ENCODE results near the gene TNP1. TPM values are rescaled to one million over a fixed set of nuclear protein-coding genes. Genes with fewer than 3 reads are reported as not detected.

TNP1 gene
- polyA plus RNA-seq, 1 of the 3 experiments (the other 2 are of a cell fraction): not detected

DNA sequence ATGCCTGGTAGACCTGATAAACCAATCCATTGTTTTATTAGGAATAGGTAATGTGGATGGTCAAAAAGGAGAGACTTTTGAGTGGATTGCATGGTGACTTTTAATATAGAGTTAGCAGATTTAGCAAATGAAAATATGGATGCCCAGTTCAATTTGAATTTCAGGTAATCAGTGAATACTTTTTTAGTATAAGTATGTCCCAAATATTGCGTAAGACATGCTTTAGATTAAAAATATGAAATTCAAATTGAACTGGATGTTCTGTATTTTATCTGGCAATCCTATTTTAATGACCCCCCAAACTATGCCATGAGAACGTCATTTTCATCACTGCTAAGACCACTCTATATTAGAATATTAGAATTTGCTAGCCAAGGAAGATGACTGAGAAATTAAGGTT, 30.3 kb upstream of the TNP1 start:
- no peak overlapping the region for H3K4me2 ChIP-seq
- no peaks in the 10 kb centered on the region for H3K36me3 ChIP-seq (replicated peaks in 1 of 2; ENCODE audit: control insufficient read depth in 1 of 2, insufficient read depth in 2 of 2, low read length in 1 of 2)
- CTCF ChIA-PET: interaction anchor here (0.6 to 1.7 kb wide), 3 partner anchors 11 to 1020 kb away, joined by 3 to 5 read pairs (median 3); no protein-coding TSS in a partner anchor
- no peak for DNase-seq
- no peaks in the 10 kb centered on the region for H3K79me2 ChIP-seq (ENCODE audit: insufficient read depth)
- H3F3A ChIP-seq (replicated peaks; ENCODE audit: insufficient read depth): no peaks in the 10 kb centered on the region
- H3K4me3 ChIP-seq (ENCODE audit: low read depth in 2 of 2, low read length in 1 of 2): no peak overlapping the region
- H3K9me2 ChIP-seq: no peaks in the 10 kb centered on the region
- H3K4me1 ChIP-seq (ENCODE audit: control insufficient read depth in 1 of 2, insufficient read depth in 2 of 2, low read depth in 1 of 2, low read length in 1 of 2): no peaks in the 10 kb centered on the region
- H3K27me3 ChIP-seq (ENCODE audit: insufficient read depth): peaks cover 5% of the 10 kb centered on the region; the same call in 1 of the 2 replicates
- no peak overlapping the region for H3K27ac ChIP-seq (ENCODE audit: low read depth in 2 of 2, low read length in 1 of 2)
- no peak overlapping the region for H2AFZ ChIP-seq (ENCODE audit: low read depth)
- POLR2A ChIA-PET: interaction anchor here (1.2 kb wide), 1 partner anchor 16 kb away, joined by 4 read pairs; no protein-coding TSS in a partner anchor
- H4K20me1 ChIP-seq (ENCODE audit: insufficient read depth): no peaks in the 10 kb centered on the region
- H3K9me3 ChIP-seq: no peaks in the 10 kb centered on the region
- TF ChIP-seq RXRA (IDR thresholded peaks at IDR 0.05; ENCODE audit: borderline replicate concordance, low read depth) (no peak), POLR2AphosphoS5 (IDR thresholded peaks at IDR 0.05; ENCODE audit: low read depth, low read length) (no peak), FOXM1 (IDR thresholded peaks at IDR 0.05; ENCODE audit: low read depth) (no peak), RFX5 (IDR thresholded peaks at IDR 0.05; ENCODE audit: low read length) (no peak), TCF12 (IDR thresholded peaks at IDR 0.05) (no peak), NFIC (IDR thresholded peaks at IDR 0.05; ENCODE audit: borderline replicate concordance) (no peak), RCOR1 (IDR thresholded peaks at IDR 0.05; ENCODE audit: low read length) (no peak), SMC3 (IDR thresholded peaks at IDR 0.05; ENCODE audit: low read depth, low read length) (no peak), GABPA (IDR thresholded peaks at IDR 0.05; ENCODE audit: low read depth) (no peak), SIN3A (IDR thresholded peaks at IDR 0.05; ENCODE audit: borderline replicate concordance, low read depth, low read length) (no peak), TEAD4 (IDR thresholded peaks at IDR 0.05; ENCODE audit: borderline replicate concordance, insufficient read depth) (no peak)
- TF ChIP-seq, protein P1, sequence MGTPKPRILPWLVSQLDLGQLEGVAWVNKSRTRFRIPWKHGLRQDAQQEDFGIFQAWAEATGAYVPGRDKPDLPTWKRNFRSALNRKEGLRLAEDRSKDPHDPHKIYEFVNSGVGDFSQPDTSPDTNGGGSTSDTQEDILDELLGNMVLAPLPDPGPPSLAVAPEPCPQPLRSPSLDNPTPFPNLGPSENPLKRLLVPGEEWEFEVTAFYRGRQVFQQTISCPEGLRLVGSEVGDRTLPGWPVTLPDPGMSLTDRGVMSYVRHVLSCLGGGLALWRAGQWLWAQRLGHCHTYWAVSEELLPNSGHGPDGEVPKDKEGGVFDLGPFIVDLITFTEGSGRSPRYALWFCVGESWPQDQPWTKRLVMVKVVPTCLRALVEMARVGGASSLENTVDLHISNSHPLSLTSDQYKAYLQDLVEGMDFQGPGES (IDR thresholded peaks at IDR 0.05; ENCODE audit: low read depth, low read length): no peak
- TF ChIP-seq, protein P2, sequence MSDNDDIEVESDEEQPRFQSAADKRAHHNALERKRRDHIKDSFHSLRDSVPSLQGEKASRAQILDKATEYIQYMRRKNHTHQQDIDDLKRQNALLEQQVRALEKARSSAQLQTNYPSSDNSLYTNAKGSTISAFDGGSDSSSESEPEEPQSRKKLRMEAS (IDR thresholded peaks at IDR 0.05; ENCODE audit: low read depth): no peak
- no peak overlapping the region for H3K9ac ChIP-seq
- WGBS (ENCODE audit: low lambda C conversion rate): 58% methylated on average over 2 of the region's 2 CpGs

DNA sequence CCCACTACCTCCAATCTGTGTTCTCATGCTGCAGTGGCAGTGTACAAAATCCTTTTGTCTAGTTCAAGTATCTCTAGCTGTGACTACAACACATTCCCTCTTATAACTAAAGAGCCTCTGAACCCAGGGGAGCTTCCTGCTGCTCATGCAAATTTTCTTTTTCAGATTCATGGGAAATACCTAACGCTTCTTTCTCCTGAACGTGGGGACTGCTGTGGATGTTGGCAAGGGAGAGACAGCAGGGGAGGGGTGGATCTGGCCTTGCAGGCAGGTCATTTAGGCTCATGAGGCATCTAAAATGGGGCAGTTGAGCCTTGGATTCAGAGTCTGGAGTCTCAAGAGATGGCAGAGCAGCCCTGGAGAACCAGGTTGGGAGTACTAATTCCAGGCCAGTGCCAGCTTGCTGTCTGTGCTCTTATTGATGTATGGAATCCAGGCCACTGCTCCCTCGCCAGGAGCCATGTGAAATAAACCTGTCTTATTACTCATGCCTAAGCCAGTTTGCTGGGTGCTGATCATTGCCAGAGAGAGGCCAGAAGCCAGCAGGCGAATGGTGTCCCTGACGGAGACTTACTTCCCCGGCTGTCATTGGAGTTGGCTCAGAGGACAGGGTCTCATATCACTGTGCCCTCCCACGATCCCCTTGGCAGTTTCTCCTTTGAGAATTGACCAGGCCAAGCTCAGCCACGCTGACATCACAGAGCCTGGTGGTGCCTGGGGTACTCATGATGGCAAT, 29.2 kb upstream of the TNP1 start:
- Histone ChIP-seq H3K4me1 (ENCODE audit: control insufficient read depth in 1 of 2, insufficient read depth in 2 of 2, low read depth in 1 of 2, low read length in 1 of 2) (no peaks in the 10 kb centered on the region), H3K27me3 (ENCODE audit: insufficient read depth) (peaks cover 5% of the 10 kb centered on the region; the same call in 1 of the 2 replicates), H4K20me1 (ENCODE audit: insufficient read depth) (no peaks in the 10 kb centered on the region), H3K9ac (no peak overlapping the region), H3F3A (replicated peaks; ENCODE audit: insufficient read depth) (no peaks in the 10 kb centered on the region), H3K27ac (ENCODE audit: low read depth in 2 of 2, low read length in 1 of 2) (no peak overlapping the region), H2AFZ (ENCODE audit: low read depth) (no peak overlapping the region), H3K4me2 (no peak overlapping the region), H3K9me3 (no peaks in the 10 kb centered on the region), H3K36me3 (replicated peaks in 1 of 2; ENCODE audit: control insufficient read depth in 1 of 2, insufficient read depth in 2 of 2, low read length in 1 of 2) (no peaks in the 10 kb centered on the region), H3K4me3 (ENCODE audit: low read depth in 2 of 2, low read length in 1 of 2) (no peak overlapping the region), H3K79me2 (ENCODE audit: insufficient read depth) (no peaks in the 10 kb centered on the region), H3K9me2 (no peaks in the 10 kb centered on the region)
- POLR2A ChIA-PET: no interaction called here
- WGBS (ENCODE audit: low lambda C conversion rate): 60% methylated on average over 5 of the region's 8 CpGs
- CTCF ChIA-PET: no interaction called here
- TF ChIP-seq EP300 (IDR thresholded peaks at IDR 0.05; ENCODE audit: borderline replicate concordance in 1 of 2, low read depth in 1 of 2, low read length in 1 of 2) (no peak), JUND (IDR thresholded peaks at IDR 0.05) (no peak), ELF1 (IDR thresholded peaks at IDR 0.05) (no peak), GATA2 (CRISPR knock-in tag; IDR thresholded peaks at IDR 0.05) (no peak), MEF2A (IDR thresholded peaks at IDR 0.05; ENCODE audit: borderline replicate concordance, low read depth) (no peak), YY1 (IDR thresholded peaks at IDR 0.05; ENCODE audit: low read depth) (no peak), FOXM1 (IDR thresholded peaks at IDR 0.05; ENCODE audit: low read depth) (no peak), MXI1 (IDR thresholded peaks at IDR 0.05; ENCODE audit: low read depth, low read length) (no peak), RAD21 (IDR thresholded peaks at IDR 0.05; ENCODE audit: low read length) (no peak), FOXJ3 (CRISPR knock-in tag; IDR thresholded peaks at IDR 0.05) (no peak)
- TF ChIP-seq, protein P3, sequence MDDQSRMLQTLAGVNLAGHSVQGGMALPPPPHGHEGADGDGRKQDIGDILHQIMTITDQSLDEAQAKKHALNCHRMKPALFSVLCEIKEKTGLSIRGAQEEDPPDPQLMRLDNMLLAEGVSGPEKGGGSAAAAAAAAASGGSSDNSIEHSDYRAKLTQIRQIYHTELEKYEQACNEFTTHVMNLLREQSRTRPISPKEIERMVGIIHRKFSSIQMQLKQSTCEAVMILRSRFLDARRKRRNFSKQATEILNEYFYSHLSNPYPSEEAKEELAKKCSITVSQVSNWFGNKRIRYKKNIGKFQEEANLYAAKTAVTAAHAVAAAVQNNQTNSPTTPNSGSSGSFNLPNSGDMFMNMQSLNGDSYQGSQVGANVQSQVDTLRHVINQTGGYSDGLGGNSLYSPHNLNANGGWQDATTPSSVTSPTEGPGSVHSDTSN (IDR thresholded peaks at IDR 0.05): no peak
- TF ChIP-seq, protein P4, sequence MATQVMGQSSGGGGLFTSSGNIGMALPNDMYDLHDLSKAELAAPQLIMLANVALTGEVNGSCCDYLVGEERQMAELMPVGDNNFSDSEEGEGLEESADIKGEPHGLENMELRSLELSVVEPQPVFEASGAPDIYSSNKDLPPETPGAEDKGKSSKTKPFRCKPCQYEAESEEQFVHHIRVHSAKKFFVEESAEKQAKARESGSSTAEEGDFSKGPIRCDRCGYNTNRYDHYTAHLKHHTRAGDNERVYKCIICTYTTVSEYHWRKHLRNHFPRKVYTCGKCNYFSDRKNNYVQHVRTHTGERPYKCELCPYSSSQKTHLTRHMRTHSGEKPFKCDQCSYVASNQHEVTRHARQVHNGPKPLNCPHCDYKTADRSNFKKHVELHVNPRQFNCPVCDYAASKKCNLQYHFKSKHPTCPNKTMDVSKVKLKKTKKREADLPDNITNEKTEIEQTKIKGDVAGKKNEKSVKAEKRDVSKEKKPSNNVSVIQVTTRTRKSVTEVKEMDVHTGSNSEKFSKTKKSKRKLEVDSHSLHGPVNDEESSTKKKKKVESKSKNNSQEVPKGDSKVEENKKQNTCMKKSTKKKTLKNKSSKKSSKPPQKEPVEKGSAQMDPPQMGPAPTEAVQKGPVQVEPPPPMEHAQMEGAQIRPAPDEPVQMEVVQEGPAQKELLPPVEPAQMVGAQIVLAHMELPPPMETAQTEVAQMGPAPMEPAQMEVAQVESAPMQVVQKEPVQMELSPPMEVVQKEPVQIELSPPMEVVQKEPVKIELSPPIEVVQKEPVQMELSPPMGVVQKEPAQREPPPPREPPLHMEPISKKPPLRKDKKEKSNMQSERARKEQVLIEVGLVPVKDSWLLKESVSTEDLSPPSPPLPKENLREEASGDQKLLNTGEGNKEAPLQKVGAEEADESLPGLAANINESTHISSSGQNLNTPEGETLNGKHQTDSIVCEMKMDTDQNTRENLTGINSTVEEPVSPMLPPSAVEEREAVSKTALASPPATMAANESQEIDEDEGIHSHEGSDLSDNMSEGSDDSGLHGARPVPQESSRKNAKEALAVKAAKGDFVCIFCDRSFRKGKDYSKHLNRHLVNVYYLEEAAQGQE (IDR thresholded peaks at IDR 0.05; ENCODE audit: low read depth, low read length): no peak
- no peak for DNase-seq

All from SK-N-SH (cell line).